Stimulated activated naive CD8-positive, alpha-beta T cell treated with anti-CD3 and anti-CD28 coated beads, Interleukin-15, amount 100 ng/mL, for 72 hours (primary cell): ENCODE data around the gene RNF115.
A peak's percentile ranks its signal among the peaks of the same experiment; 100 is the strongest.

Experiments
- ATAC-seq: fragments of 150-1000 bp; cut with Tn5 transposase; 2 replicates; pipeline ENCODE4 v1.10.0; 2021; ENCODE audit warnings: mild to moderate bottlenecking, moderate library complexity
- DNase-seq, 2 donors: peaks; one replicate each; pipeline ENCODE4 v3.0.0; 2021 to 2022
- H3K27ac Mint-ChIP-seq, 2 donors: one replicate each; pipeline ENCODE4 v1.8.0; 2022; ENCODE audit warnings: mild to moderate bottlenecking in 2 of 2, mixed read lengths in 2 of 2, moderate library complexity in 2 of 2
- H3K27me3 Mint-ChIP-seq: one replicate; pipeline ENCODE4 v1.8.0; 2022; ENCODE audit warnings: mixed read lengths
- H3K4me1 Mint-ChIP-seq: one replicate; pipeline ENCODE4 v1.8.0; 2022; ENCODE audit warnings: mild to moderate bottlenecking, mixed read lengths
- H3K4me3 Mint-ChIP-seq, 2 donors: one replicate each; pipeline ENCODE4 v1.8.0; 2022; ENCODE audit warnings: mild to moderate bottlenecking in 2 of 2, mixed read lengths in 2 of 2, moderate library complexity in 1 of 2
- H3K9me3 Mint-ChIP-seq, 2 donors: one replicate each; pipeline ENCODE4 v1.8.0; 2022; ENCODE audit warnings: mixed read lengths in 2 of 2

RNF115 gene

GRCh38 chr1:145711213-145711651 is 112.7 kb downstream of the RNF115 start:
- no peak for ATAC-seq
- Mint-ChIP-seq H3K9me3 (no peaks in the 10 kb centered on the region), H3K4me1 (no peaks in the 10 kb centered on the region), H3K27me3 (no peaks in the 10 kb centered on the region), H3K27ac (no peak overlapping the region), H3K4me3 (no peak overlapping the region)
- no peak for DNase-seq

DNA sequence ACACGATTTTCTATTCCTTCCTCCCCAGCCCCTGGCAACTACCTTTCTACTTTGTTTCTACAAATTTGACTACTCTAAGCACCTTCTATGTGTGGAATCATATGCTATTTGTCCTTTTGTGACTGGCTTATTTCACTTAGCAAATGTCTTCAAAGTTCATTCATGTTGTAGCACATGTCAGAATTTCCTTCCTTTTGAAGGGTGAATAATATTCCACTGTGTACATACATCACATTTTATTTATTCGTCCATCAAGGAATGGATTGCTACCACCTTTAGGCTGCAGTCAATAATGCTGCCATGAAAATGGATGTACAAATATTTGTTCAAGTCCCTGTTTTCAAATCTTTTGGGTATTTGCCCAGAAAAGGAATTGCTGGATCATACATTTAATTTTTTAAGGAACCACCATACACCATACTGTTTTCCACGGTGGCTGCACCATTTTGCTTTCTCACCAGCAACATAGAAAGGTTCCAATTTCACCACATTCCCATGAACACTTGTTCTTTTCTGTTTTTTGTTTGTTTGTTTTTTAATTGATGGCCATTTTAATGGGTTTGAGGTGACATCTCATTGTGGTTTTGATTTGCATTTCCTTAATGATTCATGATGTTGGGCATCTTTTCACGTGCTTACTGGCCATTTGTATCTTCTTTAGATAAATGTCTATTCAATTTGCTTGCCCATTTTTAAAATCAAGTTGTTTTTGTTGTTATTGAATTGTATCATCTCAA is 113.4 kb downstream of the RNF115 start:
- no peak for ATAC-seq
- H3K27ac Mint-ChIP-seq = no peak overlapping the region
- no peaks in the 10 kb centered on the region for H3K27me3 Mint-ChIP-seq
- no peak for DNase-seq
- H3K9me3 Mint-ChIP-seq = no peaks in the 10 kb centered on the region
- H3K4me1 Mint-ChIP-seq = no peaks in the 10 kb centered on the region
- H3K4me3 Mint-ChIP-seq = no peak overlapping the region

GRCh38 chr1:145708063-145708462 is 115.8 kb downstream of the RNF115 start:
- H3K4me3 Mint-ChIP-seq = no peak overlapping the region
- H3K9me3 Mint-ChIP-seq = no peaks in the 10 kb centered on the region
- no peak for DNase-seq
- no peak overlapping the region for H3K27ac Mint-ChIP-seq
- no peaks in the 10 kb centered on the region for H3K4me1 Mint-ChIP-seq
- no peak for ATAC-seq
- H3K27me3 Mint-ChIP-seq = no peaks in the 10 kb centered on the region

DNA sequence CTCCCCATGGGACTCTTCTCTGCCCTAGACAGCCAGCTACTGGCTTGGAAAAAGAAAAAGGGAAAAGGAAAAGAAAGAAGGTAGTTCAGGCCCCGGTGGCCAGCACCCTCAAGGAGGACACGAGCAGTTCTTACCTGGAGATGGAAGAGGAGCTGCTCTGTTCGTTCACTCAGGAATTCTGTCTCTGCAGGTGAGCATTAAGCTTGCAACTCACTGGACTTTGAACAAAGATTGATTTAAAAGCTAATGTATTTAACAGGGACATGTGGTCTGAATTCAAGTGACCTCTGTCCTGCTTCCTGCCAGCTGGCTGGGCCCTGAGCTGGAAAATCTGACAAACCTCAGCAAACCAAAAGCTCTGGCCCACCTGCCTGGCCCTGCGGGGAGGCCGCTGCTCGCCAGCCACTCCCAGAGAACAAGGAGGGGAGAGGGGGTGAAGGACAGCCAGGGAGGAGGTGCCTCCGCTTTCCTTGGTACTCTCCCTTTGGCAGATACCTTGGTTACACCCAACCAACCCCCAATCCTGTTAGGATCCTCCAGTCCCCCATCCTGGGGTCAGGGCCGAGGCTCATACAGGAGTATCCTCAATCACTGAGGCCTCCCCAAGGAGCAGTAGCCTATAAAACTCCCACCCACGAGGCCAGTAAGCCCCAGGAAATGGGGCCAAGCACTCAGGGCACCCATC is 116.6 kb downstream of the RNF115 start, which contains the start of gene PDZK1:
PDZK1 (minus strand) TSS at position 186 of the 685 bp plus-strand sequence. CDS start 19,347 bp downstream, outside the sequence.
- no peaks in the 10 kb centered on the region for H3K9me3 Mint-ChIP-seq
- no peaks in the 10 kb centered on the region for H3K27me3 Mint-ChIP-seq
- peak within 1 kb of the TSS in 1 of 2 donors; percentile 55 for H3K27ac Mint-ChIP-seq
- ATAC-seq = no peak
- no peaks in the 10 kb centered on the region for H3K4me1 Mint-ChIP-seq
- no peak within 1 kb of the TSS for H3K4me3 Mint-ChIP-seq
- no peak for DNase-seq

DNA sequence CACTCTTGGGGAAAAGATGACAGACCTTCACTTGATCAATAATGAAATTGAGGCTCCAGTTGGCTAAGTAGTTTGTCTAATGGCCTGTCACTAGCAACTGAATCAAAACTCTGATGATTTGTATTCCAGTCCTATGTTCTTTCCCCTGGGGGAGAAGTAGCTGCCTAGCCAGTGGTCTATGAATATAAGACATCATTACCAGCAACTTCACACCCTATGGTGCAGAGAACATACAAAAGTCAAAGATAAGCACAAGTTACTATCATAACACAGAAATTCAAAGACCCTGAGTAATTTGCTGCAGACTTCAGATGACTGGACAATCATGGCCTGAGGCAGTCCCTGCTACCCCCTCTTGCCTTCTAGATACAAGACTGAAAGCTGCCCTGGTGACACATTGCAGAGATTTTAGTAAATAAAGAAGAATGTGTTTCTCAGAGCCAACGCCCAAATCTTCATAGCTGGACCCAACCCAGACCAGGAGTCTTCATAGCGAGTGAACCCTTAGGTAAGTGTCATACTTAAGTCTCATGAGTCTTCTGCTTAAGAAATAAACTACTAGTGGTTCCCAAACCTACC is 117.7 kb downstream of the RNF115 start:
- Mint-ChIP-seq H3K27me3 (no peaks in the 10 kb centered on the region), H3K9me3 (no peaks in the 10 kb centered on the region), H3K4me1 (no peaks in the 10 kb centered on the region), H3K4me3 (no peak overlapping the region), H3K27ac (no peak overlapping the region)
- ATAC-seq (no peak), DNase-seq (no peak)

- no peak for ATAC-seq
- Mint-ChIP-seq H3K4me3 (no peak overlapping the region), H3K9me3 (no peaks in the 10 kb centered on the region)
Observed at GRCh38 chr1:145705622-145706021, 118.3 kb downstream of the RNF115 start.

GRCh38 chr1:145702826-145703225 is 121.1 kb downstream of the RNF115 start:
- DNase-seq (no peak), ATAC-seq (no peak)
- H3K27me3 Mint-ChIP-seq = no peaks in the 10 kb centered on the region
- H3K4me1 Mint-ChIP-seq = no peaks in the 10 kb centered on the region
- no peak overlapping the region for H3K4me3 Mint-ChIP-seq
- no peaks in the 10 kb centered on the region for H3K9me3 Mint-ChIP-seq
- H3K27ac Mint-ChIP-seq = no peak overlapping the region

More at GRCh38 chr1:145705622-145706021, 118.3 kb downstream of the RNF115 start:
- DNase-seq = no peak
- H3K27ac Mint-ChIP-seq = no peak overlapping the region
- H3K27me3 Mint-ChIP-seq = no peaks in the 10 kb centered on the region
- H3K4me1 Mint-ChIP-seq = no peaks in the 10 kb centered on the region

DNA sequence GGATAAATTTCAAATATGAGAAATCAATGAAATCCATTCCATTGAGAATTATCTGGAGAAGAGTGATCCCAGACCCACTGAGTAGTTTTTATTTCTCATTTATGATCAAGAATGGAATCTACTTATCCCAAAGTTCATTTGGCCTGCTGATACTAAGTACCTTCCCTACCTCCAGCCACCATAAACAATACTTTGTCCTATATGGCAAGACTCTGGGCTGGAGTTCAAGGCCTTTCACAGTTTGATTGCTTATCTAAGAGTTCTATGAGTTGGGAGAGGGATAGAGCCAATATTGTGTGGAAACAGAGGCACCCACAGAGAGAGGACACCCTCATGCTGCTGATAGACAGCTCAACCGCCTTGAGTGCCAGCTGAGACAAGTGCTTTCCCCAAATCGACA is 121.8 kb downstream of the RNF115 start:
- Mint-ChIP-seq H3K27me3 (peaks cover 1% of the 10 kb centered on the region), H3K4me3 (no peak overlapping the region), H3K27ac (no peak overlapping the region), H3K9me3 (no peaks in the 10 kb centered on the region), H3K4me1 (no peaks in the 10 kb centered on the region)
- DNase-seq (no peak), ATAC-seq (no peak)

GRCh38 chr1:145701306-145701862 is 122.5 kb downstream of the RNF115 start:
- H3K9me3 Mint-ChIP-seq = no peaks in the 10 kb centered on the region
- peaks cover 7% of the 10 kb centered on the region for H3K4me1 Mint-ChIP-seq
- ATAC-seq (no peak), DNase-seq (no peak)
- no peak overlapping the region for H3K27ac Mint-ChIP-seq
- H3K4me3 Mint-ChIP-seq = no peak overlapping the region
- H3K27me3 Mint-ChIP-seq = peaks cover 8% of the 10 kb centered on the region

GRCh38 chr1:145696630-145696960 is 127.3 kb downstream of the RNF115 start:
- peaks cover 10% of the 10 kb centered on the region for H3K4me1 Mint-ChIP-seq
- H3K27ac Mint-ChIP-seq = no peak overlapping the region
- DNase-seq (no peak), ATAC-seq (no peak)
- H3K27me3 Mint-ChIP-seq = peaks cover 10% of the 10 kb centered on the region
- H3K9me3 Mint-ChIP-seq = no peaks in the 10 kb centered on the region
- H3K4me3 Mint-ChIP-seq = no peak overlapping the region

DNA sequence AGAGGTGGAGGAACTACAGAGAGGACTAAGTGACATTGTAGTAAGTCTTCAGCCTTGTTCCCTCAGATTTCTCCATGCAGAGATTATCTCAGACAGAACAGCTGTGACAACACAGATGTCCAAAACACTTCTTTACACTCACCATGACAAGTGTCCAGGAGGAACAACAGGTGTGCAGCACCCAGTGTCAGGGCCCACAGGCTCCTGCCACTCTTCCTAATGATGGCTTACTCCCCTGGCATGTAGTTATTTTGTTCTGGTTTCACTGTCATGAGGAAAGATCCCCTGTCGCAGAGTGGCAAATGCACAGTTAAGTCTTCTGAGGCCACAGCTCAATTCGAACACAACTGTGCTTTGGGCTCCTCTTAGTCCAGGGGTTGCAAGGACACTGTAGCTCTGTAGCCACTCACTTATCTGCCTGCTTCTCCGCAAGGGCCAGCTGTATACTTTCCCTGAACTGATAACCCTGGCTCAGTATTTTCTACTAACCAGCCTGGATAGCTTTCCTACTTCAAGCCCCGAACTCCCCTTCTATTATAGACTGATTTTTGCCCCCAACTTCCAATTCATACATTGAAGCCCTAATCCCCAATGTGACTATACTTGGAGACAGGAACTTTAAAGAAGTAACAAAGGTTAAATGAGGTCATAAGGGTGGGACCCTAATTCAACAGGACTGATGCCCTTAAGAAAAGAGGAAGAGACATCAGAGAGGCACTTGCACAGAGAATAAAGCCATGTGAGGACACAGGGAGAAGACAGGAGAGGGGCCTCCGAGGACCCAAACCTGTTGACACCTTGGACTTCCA is 127.9 kb downstream of the RNF115 start:
- ATAC-seq (no peak), DNase-seq (no peak)
- Mint-ChIP-seq H3K4me1 (peaks cover 16% of the 10 kb centered on the region), H3K27me3 (peaks cover 10% of the 10 kb centered on the region), H3K27ac (no peak overlapping the region), H3K4me3 (no peak overlapping the region), H3K9me3 (no peaks in the 10 kb centered on the region)

- Mint-ChIP-seq H3K27me3 (peaks cover 10% of the 10 kb centered on the region), H3K4me3 (no peak overlapping the region), H3K4me1 (peaks cover 44% of the 10 kb centered on the region), H3K27ac (peak overlapping the region in 1 of 2 donors; percentile 64), H3K9me3 (no peaks in the 10 kb centered on the region)
- DNase-seq (no peak), ATAC-seq (no peak)
Observed at GRCh38 chr1:145692785-145693443, 131.0 kb downstream of the RNF115 start.

GRCh38 chr1:145690587-145691558 is 133.0 kb downstream of the RNF115 start:
- Mint-ChIP-seq H3K27me3 (no peaks in the 10 kb centered on the region), H3K9me3 (no peaks in the 10 kb centered on the region), H3K4me1 (peaks cover 34% of the 10 kb centered on the region), H3K4me3 (peak overlapping the region; percentile 8 to 20), H3K27ac (peak overlapping the region in 1 of 2 donors; percentile 42)
- DNase-seq (peak; percentile 31 to 48), ATAC-seq (peak; percentile 98)

GRCh38 chr1:145689922-145690321 is 134.0 kb downstream of the RNF115 start:
- Mint-ChIP-seq H3K4me3 (peak overlapping the region; percentile 20 to 25), H3K27me3 (no peaks in the 10 kb centered on the region), H3K9me3 (no peaks in the 10 kb centered on the region), H3K27ac (peak overlapping the region in 1 of 2 donors; percentile 8), H3K4me1 (peaks cover 34% of the 10 kb centered on the region)
- no peak for ATAC-seq
- no peak for DNase-seq
